ENCODE data around the gene MYCL.

GRCh38 chr1:39900662-39901463 lies 854 bp downstream of the MYCL start:
- TF ChIP-seq BHLHE40 (IDR thresholded peaks at IDR 0.05; ENCODE audit: borderline replicate concordance in 1 of 2, low read depth in 2 of 2, low read length in 1 of 2), result no peak
- no peak for TF ChIP-seq EZH2 (IDR thresholded peaks at IDR 0.05; ENCODE audit: borderline replicate concordance, control insufficient read depth, low read depth, low read length)
- no peak for TF ChIP-seq TARDBP (IDR thresholded peaks at IDR 0.05; ENCODE audit: borderline replicate concordance)
- no peak for TF ChIP-seq ZSCAN29 (IDR thresholded peaks at IDR 0.05)
- TF ChIP-seq CTCF (IDR thresholded peaks at IDR 0.05 in 2 of 3, conservative IDR thresholded peaks at IDR 0.05 in 1 of 3; ENCODE audit: control insufficient read depth in 2 of 3, extremely low read depth in 1 of 3, insufficient read depth in 1 of 3, low read depth in 3 of 3, low read length in 3 of 3), result no peak
- TF ChIP-seq TCF3 (IDR thresholded peaks at IDR 0.05; ENCODE audit: borderline replicate concordance, insufficient read depth, low read depth, low read length), result no peak
- TF ChIP-seq ATF2 (IDR thresholded peaks at IDR 0.05; ENCODE audit: low read length), result no peak
- no peak for TF ChIP-seq NKRF (conservative IDR thresholded peaks at IDR 0.05)
- TF ChIP-seq DPF2 (IDR thresholded peaks at IDR 0.05), result no peak

Data from GM12878 (cell line).